DOHH2 (cell line): ENCODE measurements around the gene KCNQ1.

Source experiments
- H3F3A ChIP-seq: fragments of 200-600 bp; sonication (generic), shearing (Covaris generic); 2 replicates; pipeline ENCODE4 v1.6.0; 2016; ENCODE audit warnings: antibody characterized with exemption, mild to moderate bottlenecking; ENCODE audit not compliant: control insufficient read depth, insufficient read depth
- H3K27ac ChIP-seq: fragments of 200-600 bp; sonication (generic); 2 replicates; pipeline ENCODE4 v1.5.1; 2014; ENCODE audit warnings: low read depth, mild to moderate bottlenecking, low read length, moderate library complexity
- H3K27me3 ChIP-seq: fragments of 200-600 bp; sonication (generic); 2 replicates; pipeline ENCODE4 v1.6.1; 2014; ENCODE audit warnings: mild to moderate bottlenecking, low read length, mixed read lengths; ENCODE audit not compliant: control insufficient read depth
- H3K36me3 ChIP-seq: fragments of 200-600 bp; sonication (generic); 2 replicates; pipeline ENCODE4 v1.6.1; 2014; ENCODE audit warnings: mild to moderate bottlenecking, low read length, moderate library complexity, mixed read lengths; ENCODE audit not compliant: control insufficient read depth
- H3K4me1 ChIP-seq: fragments of 200-600 bp; sonication (generic); 2 replicates; pipeline ENCODE4 v1.6.1; 2014; ENCODE audit warnings: mild to moderate bottlenecking, low read length, mixed read lengths; ENCODE audit not compliant: control insufficient read depth
- H3K4me2 ChIP-seq: fragments of 200-600 bp; sonication (generic); 2 replicates; pipeline ENCODE4 v1.6.0; 2014; ENCODE audit warnings: mild to moderate bottlenecking, low read length, moderate library complexity
- H3K4me3 ChIP-seq: fragments of 200-600 bp; sonication (generic); 2 replicates; pipeline ENCODE4 v1.5.1; 2014; ENCODE audit warnings: mild to moderate bottlenecking, low read length, mixed read lengths
- H3K79me2 ChIP-seq: fragments of 200-600 bp; sonication (generic); 2 replicates; pipeline ENCODE4 v1.6.1; 2014; ENCODE audit warnings: mild to moderate bottlenecking, low read length, mixed read lengths; ENCODE audit not compliant: control insufficient read depth
- H3K9me2 ChIP-seq: fragments of 200-600 bp; sonication (generic); replicated peaks from 2 replicates; pipeline ENCODE4 v1.6.1; 2014; ENCODE audit warnings: mild to moderate bottlenecking, low read length, mixed read lengths; ENCODE audit not compliant: control insufficient read depth
- H3K9me3 ChIP-seq: fragments of 200-600 bp; sonication (generic); 2 replicates; pipeline ENCODE4 v1.6.1; 2014; ENCODE audit warnings: antibody characterized with exemption, low read length, mixed read lengths; ENCODE audit not compliant: control insufficient read depth, insufficient read depth
- H4K20me1 ChIP-seq: fragments of 200-600 bp; sonication (generic); 2 replicates; pipeline ENCODE4 v1.6.0; 2014; ENCODE audit warnings: low read depth, mild to moderate bottlenecking, antibody characterized with exemption, low read length, moderate library complexity; ENCODE audit not compliant: control insufficient read depth, insufficient read depth
- CTCF ChIP-seq: fragments of 200-600 bp; sonication (generic); IDR thresholded peaks from one replicate; pipeline ENCODE4 v1.5.1; 2014; ENCODE audit warnings: antibody characterized with exemption, mild to moderate bottlenecking, low read depth, low read length; ENCODE audit not compliant: poor library complexity, severe bottlenecking
- EZH2phosphoT487 ChIP-seq: fragments of 200-600 bp; sonication (generic); IDR thresholded peaks from 2 replicates; pipeline ENCODE4 v1.6.1; 2017; ENCODE audit warnings: borderline replicate concordance, mild to moderate bottlenecking, antibody characterized with exemption, low read length, moderate library complexity, mixed read lengths

KCNQ1 gene

GRCh38 chr11:2702771-2703362 is 258.1 kb downstream of the KCNQ1 start:
- Histone ChIP-seq H3K4me1 (peaks cover 43% of the 10 kb centered on the region), H4K20me1 (0 out of 2 replicates have a peak, but pooled peaks cover 2% of the 10 kb centered on the region), H3K4me2 (peak overlapping the region; percentile 42), H3K4me3 (no peak overlapping the region), H3K27me3 (no peaks in the 10 kb centered on the region), H3K36me3 (no peaks in the 10 kb centered on the region), H3K9me2 (no peaks in the 10 kb centered on the region), H3K27ac (no peak overlapping the region), H3K9me3 (no peaks in the 10 kb centered on the region), H3F3A (no peaks in the 10 kb centered on the region), H3K79me2 (peaks cover 18% of the 10 kb centered on the region)
- TF ChIP-seq EZH2phosphoT487 (no peak), CTCF (no peak)

- Histone ChIP-seq H3K27ac (no peak overlapping the region), H3K9me3 (no peaks in the 10 kb centered on the region), H3K27me3 (no peaks in the 10 kb centered on the region), H3K79me2 (peaks cover 11% of the 10 kb centered on the region), H3K36me3 (no peaks in the 10 kb centered on the region), H3K4me1 (peaks cover 38% of the 10 kb centered on the region), H3F3A (no peaks in the 10 kb centered on the region), H3K4me2 (peak overlapping the region; percentile 42), H3K4me3 (no peak overlapping the region), H3K9me2 (no peaks in the 10 kb centered on the region), H4K20me1 (0 out of 2 replicates have a peak, but pooled peaks cover 2% of the 10 kb centered on the region)
- TF ChIP-seq CTCF: no peak
- no peak for TF ChIP-seq EZH2phosphoT487
These were observed 258.7 kb downstream of the KCNQ1 start for GRCh38 chr11:2703363-2704141.

GRCh38 chr11:2704356-2704755 is 259.5 kb downstream of the KCNQ1 start:
- Histone ChIP-seq H3K9me3 (no peaks in the 10 kb centered on the region), H4K20me1 (no peaks in the 10 kb centered on the region), H3K4me1 (peaks cover 36% of the 10 kb centered on the region), H3K79me2 (peaks cover 3% of the 10 kb centered on the region), H3K4me3 (no peak overlapping the region), H3F3A (no peaks in the 10 kb centered on the region), H3K27ac (no peak overlapping the region), H3K4me2 (no peak overlapping the region), H3K9me2 (no peaks in the 10 kb centered on the region), H3K27me3 (no peaks in the 10 kb centered on the region), H3K36me3 (no peaks in the 10 kb centered on the region)
- TF ChIP-seq EZH2phosphoT487: no peak
- no peak for TF ChIP-seq CTCF
